Measurements from ENCODE around the gene SMCO4. TPM values are rescaled to one million over a fixed set of nuclear protein-coding genes. Genes with fewer than 3 reads are reported as not detected.

SMCO4 gene
- total RNA-seq, 1 donor from 2014 or later, result 24.0 TPM

DNA sequence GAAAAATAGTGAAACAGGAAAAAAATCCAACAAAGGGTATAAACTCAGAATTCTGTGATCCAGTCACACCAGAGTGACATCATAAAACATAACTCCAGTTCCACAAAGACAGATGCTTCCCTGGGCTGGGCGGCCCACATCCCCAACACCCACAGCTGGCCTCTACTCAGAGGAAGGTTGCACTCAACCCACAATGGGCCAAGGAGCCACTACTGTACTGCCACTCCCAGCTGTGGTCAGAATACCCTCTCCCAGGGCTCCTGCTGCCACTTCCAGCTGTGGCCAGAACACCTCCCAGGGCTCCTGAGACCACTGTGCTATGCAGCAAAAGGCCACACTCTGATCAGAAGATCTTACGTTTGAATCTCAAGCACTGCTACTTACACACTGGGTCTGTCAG lies 18.3 kb downstream of the SMCO4 start:
- Mint-ChIP-seq H3K4me1 (ENCODE audit: low read depth) (peaks cover 53% of the 10 kb centered on the region), H3K27ac (ENCODE audit: unreplicated experiment) (no peak overlapping the region), H3K36me3 (ENCODE audit: low read depth) (peaks cover 4% of the 10 kb centered on the region), H3K27me3 (ENCODE audit: low read depth) (no peaks in the 10 kb centered on the region), H3K9me3 (ENCODE audit: low read depth) (no peaks in the 10 kb centered on the region), H3K4me3 (ENCODE audit: unreplicated experiment) (no peak overlapping the region)
- no peak for DNase-seq (ENCODE audit: low spot score)
- TF ChIP-seq, protein P1, sequence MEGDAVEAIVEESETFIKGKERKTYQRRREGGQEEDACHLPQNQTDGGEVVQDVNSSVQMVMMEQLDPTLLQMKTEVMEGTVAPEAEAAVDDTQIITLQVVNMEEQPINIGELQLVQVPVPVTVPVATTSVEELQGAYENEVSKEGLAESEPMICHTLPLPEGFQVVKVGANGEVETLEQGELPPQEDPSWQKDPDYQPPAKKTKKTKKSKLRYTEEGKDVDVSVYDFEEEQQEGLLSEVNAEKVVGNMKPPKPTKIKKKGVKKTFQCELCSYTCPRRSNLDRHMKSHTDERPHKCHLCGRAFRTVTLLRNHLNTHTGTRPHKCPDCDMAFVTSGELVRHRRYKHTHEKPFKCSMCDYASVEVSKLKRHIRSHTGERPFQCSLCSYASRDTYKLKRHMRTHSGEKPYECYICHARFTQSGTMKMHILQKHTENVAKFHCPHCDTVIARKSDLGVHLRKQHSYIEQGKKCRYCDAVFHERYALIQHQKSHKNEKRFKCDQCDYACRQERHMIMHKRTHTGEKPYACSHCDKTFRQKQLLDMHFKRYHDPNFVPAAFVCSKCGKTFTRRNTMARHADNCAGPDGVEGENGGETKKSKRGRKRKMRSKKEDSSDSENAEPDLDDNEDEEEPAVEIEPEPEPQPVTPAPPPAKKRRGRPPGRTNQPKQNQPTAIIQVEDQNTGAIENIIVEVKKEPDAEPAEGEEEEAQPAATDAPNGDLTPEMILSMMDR (IDR thresholded peaks at IDR 0.05), result no peak

DNA sequence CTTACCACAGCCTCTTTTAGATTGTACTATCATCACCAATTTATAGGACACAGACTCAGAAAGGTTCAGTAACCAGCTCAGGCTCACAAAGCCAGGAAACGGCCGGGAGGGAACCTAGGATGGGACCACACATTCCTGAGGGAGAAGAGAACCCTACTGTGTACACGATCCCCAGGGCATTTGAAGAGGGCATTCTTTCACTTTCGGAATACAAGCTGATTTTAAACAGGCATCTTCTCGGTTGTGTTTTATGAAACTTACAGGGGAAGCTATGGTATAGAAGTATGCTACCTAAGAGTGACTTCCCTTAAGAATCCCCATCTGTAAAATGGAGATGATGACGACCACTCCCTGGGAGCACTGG lies 19.0 kb downstream of the SMCO4 start:
- DNase-seq (ENCODE audit: low spot score), result no peak
- Mint-ChIP-seq H3K27me3 (ENCODE audit: low read depth) (no peaks in the 10 kb centered on the region), H3K4me1 (ENCODE audit: low read depth) (peaks cover 46% of the 10 kb centered on the region), H3K9me3 (ENCODE audit: low read depth) (no peaks in the 10 kb centered on the region), H3K27ac (ENCODE audit: unreplicated experiment) (peak overlapping the region; percentile 24), H3K36me3 (ENCODE audit: low read depth) (peaks cover 4% of the 10 kb centered on the region), H3K4me3 (ENCODE audit: unreplicated experiment) (no peak overlapping the region)
- TF ChIP-seq, protein P1 (IDR thresholded peaks at IDR 0.05), result no peak

DNA sequence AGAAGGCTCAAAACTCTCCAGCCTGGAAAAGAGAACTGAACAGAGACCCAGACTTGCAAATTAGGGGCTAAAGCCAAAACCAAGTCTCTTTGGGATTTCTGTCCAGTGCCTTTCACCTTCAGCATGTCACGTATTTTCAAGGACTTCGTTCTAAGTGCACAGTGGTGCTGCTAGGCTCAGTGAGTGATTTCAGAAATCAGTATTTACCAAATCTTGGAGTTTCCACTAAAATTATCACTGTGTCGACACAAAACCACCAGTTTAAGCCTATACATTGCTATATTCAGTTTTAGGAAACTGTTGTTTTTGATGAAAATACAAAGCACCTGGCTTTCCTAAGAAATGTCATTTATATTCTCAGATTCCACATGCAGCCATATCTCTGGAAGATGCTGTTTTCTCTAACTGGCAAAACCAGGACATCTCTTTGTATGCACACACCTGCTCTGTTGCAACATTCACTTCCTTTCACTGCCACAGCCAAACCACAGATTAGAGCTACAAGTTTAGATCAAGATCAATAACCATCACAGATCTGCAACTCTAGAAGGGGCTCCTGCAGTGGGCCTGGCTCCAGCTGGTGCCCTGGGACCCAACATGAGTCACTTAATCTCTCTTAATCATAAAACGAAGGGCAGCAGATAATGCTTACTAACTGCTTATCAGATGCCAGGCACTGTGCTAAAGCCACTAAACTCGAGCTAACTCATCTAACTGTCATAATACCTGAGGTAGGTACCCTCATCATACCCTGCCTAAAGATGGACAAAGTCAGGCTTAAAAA lies 22.3 kb downstream of the SMCO4 start:
- TF ChIP-seq, protein P1 (IDR thresholded peaks at IDR 0.05), result no peak
- H3K27ac Mint-ChIP-seq (ENCODE audit: unreplicated experiment), result no peak overlapping the region
- no peak overlapping the region for H3K4me3 Mint-ChIP-seq (ENCODE audit: unreplicated experiment)
- no peaks in the 10 kb centered on the region for H3K27me3 Mint-ChIP-seq (ENCODE audit: low read depth)
- peaks cover 4% of the 10 kb centered on the region for H3K36me3 Mint-ChIP-seq (ENCODE audit: low read depth)
- H3K9me3 Mint-ChIP-seq (ENCODE audit: low read depth), result no peaks in the 10 kb centered on the region
- H3K4me1 Mint-ChIP-seq (ENCODE audit: low read depth), result peaks cover 23% of the 10 kb centered on the region
- no peak for DNase-seq (ENCODE audit: low spot score)

DNA sequence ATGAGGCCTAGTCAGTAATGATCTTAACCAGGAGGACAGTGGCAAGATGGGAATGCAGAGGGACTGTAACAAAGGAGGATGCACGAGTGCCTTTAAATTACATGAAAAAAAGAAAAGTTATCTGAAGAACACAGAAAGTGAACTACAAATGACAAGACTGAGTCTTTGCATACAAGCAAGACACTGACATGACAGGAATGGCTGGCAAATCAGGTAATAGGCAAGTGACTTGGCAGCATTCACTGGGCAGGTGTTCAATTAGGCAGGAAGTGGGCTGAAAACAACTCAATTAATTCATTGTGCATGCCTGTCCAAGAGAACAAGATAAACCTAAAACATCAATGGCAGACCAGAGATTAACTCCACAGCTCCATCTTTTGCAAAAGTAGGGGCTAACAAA lies 24.0 kb downstream of the SMCO4 start:
- Mint-ChIP-seq H3K27ac (ENCODE audit: unreplicated experiment) (no peak overlapping the region), H3K27me3 (ENCODE audit: low read depth) (no peaks in the 10 kb centered on the region), H3K9me3 (ENCODE audit: low read depth) (no peaks in the 10 kb centered on the region), H3K36me3 (ENCODE audit: low read depth) (peaks cover 4% of the 10 kb centered on the region), H3K4me1 (ENCODE audit: low read depth) (peaks cover 15% of the 10 kb centered on the region), H3K4me3 (ENCODE audit: unreplicated experiment) (no peak overlapping the region)
- no peak for DNase-seq (ENCODE audit: low spot score)
- TF ChIP-seq, protein P1 (IDR thresholded peaks at IDR 0.05), result no peak

DNA sequence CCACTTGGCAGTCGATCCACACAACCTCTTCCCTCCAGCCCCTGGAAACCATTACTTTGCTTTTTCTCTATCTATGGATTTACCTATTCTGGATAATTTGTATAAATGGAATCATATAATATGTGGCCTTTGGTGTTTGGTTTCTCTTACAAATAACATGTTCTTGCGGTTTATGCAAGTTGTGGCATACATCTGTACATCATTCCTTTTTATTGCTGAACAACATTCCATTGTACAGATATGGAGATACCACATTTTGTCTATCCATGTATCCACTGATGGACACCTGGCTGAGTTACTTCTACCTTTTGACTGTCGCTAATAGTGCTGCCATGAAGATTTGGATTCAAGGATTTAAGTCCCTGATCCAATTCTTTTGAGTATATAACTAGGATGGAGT lies 25.1 kb downstream of the SMCO4 start:
- H3K27me3 Mint-ChIP-seq (ENCODE audit: low read depth), result no peaks in the 10 kb centered on the region
- H3K27ac Mint-ChIP-seq (ENCODE audit: unreplicated experiment), result no peak overlapping the region
- H3K9me3 Mint-ChIP-seq (ENCODE audit: low read depth), result no peaks in the 10 kb centered on the region
- H3K36me3 Mint-ChIP-seq (ENCODE audit: low read depth), result peaks cover 6% of the 10 kb centered on the region
- DNase-seq (ENCODE audit: low spot score), result no peak
- peaks cover 7% of the 10 kb centered on the region for H3K4me1 Mint-ChIP-seq (ENCODE audit: low read depth)
- H3K4me3 Mint-ChIP-seq (ENCODE audit: unreplicated experiment), result no peak overlapping the region
- TF ChIP-seq, protein P1 (IDR thresholded peaks at IDR 0.05), result no peak

Data from chondrocyte (in vitro differentiated cells).